Measurements from ENCODE around the gene UBR4. TPM values are rescaled to one million over a fixed set of nuclear protein-coding genes. Genes with fewer than 3 reads are reported as not detected.

Gene UBR4
- polyA plus RNA-seq, 2 of the 4 experiments (the other 2 are of a cell fraction) = 55.8 to 74.3 TPM

GRCh38 chr1:19101244-19101643 is 108.8 kb downstream of the UBR4 start:
- DNase-seq (ENCODE audit: low read depth in 1 of 2, low spot score in 1 of 2) (no peak), ATAC-seq (no peak), FAIRE-seq (no peak)
- WGBS (ENCODE audit: missing lambda C conversion rate) = 96% methylated on average over 5 of the region's 8 CpGs
- CTCF ChIA-PET = interaction anchor here (0.6 to 15.2 kb wide), 3 partner anchors 33 to 226 kb away, joined by 3 to 319 read pairs (median 3); partner anchors contain the start of gene ALDH4A1
- no peak overlapping the region for H3K4me3 ChIP-seq
- H3K9me3 ChIP-seq = no peaks in the 10 kb centered on the region
- 0 out of 3 replicates have a peak, but pooled peaks cover 3% of the 10 kb centered on the region for H3K4me1 ChIP-seq
- H3K4me2 ChIP-seq = no peak overlapping the region
- H3K27ac ChIP-seq = no peak overlapping the region
- TF ChIP-seq ESRRA (IDR thresholded peaks at IDR 0.05; ENCODE audit: borderline replicate concordance, low read length) (no peak), JUNB (IDR thresholded peaks at IDR 0.05) (no peak), ZFP36 (IDR thresholded peaks at IDR 0.05; ENCODE audit: borderline replicate concordance, partially characterized antibody) (no peak), HOXB13 (CRISPR knock-in tag; IDR thresholded peaks at IDR 0.05; ENCODE audit: low read depth) (no peak), KDM1A (IDR thresholded peaks at IDR 0.05; ENCODE audit: low read depth) (no peak), RARB (CRISPR knock-in tag; IDR thresholded peaks at IDR 0.05) (no peak), FOXS1 (CRISPR knock-in tag; IDR thresholded peaks at IDR 0.05) (no peak), FOSL2 (IDR thresholded peaks at IDR 0.05) (no peak), FOSL2 (CRISPR knock-in tag; IDR thresholded peaks at IDR 0.05) (no peak), BHLHE40 (IDR thresholded peaks at IDR 0.05; ENCODE audit: low read depth, low read length) (no peak), MAX (IDR thresholded peaks at IDR 0.05) (no peak), GATA3 (IDR thresholded peaks at IDR 0.05; ENCODE audit: borderline replicate concordance) (no peak), CBX2 (IDR thresholded peaks at IDR 0.05; ENCODE audit: borderline replicate concordance, low read depth) (no peak), TP53 (CRISPR knock-in tag; IDR thresholded peaks at IDR 0.05) (no peak)
- TF ChIP-seq, protein P1, sequence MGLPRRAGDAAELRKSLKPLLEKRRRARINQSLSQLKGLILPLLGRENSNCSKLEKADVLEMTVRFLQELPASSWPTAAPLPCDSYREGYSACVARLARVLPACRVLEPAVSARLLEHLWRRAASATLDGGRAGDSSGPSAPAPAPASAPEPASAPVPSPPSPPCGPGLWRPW (IDR thresholded peaks at IDR 0.05) = no peak
- TF ChIP-seq, protein P2, sequence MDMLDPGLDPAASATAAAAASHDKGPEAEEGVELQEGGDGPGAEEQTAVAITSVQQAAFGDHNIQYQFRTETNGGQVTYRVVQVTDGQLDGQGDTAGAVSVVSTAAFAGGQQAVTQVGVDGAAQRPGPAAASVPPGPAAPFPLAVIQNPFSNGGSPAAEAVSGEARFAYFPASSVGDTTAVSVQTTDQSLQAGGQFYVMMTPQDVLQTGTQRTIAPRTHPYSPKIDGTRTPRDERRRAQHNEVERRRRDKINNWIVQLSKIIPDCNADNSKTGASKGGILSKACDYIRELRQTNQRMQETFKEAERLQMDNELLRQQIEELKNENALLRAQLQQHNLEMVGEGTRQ (IDR thresholded peaks at IDR 0.05) = no peak
- TF ChIP-seq, protein P3, sequence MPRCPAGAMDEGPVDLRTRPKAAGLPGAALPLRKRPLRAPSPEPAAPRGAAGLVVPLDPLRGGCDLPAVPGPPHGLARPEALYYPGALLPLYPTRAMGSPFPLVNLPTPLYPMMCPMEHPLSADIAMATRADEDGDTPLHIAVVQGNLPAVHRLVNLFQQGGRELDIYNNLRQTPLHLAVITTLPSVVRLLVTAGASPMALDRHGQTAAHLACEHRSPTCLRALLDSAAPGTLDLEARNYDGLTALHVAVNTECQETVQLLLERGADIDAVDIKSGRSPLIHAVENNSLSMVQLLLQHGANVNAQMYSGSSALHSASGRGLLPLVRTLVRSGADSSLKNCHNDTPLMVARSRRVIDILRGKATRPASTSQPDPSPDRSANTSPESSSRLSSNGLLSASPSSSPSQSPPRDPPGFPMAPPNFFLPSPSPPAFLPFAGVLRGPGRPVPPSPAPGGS (IDR thresholded peaks at IDR 0.05) = no peak
- TF ChIP-seq, protein P4, sequence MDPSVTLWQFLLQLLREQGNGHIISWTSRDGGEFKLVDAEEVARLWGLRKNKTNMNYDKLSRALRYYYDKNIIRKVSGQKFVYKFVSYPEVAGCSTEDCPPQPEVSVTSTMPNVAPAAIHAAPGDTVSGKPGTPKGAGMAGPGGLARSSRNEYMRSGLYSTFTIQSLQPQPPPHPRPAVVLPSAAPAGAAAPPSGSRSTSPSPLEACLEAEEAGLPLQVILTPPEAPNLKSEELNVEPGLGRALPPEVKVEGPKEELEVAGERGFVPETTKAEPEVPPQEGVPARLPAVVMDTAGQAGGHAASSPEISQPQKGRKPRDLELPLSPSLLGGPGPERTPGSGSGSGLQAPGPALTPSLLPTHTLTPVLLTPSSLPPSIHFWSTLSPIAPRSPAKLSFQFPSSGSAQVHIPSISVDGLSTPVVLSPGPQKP (IDR thresholded peaks at IDR 0.05; ENCODE audit: low read depth, low read length) = no peak
- POLR2A ChIA-PET = no interaction called here

GRCh38 chr1:19100028-19100427 is 110.0 kb downstream of the UBR4 start:
- peaks cover 8% of the 10 kb centered on the region for H3K4me1 ChIP-seq
- CTCF ChIA-PET = interaction anchor here (1.0 to 15.2 kb wide), 5 partner anchors 12 to 224 kb away, joined by 3 to 319 read pairs (median 25); partner anchors contain the start of gene ALDH4A1
- no peak for FAIRE-seq
- no peaks in the 10 kb centered on the region for H3K9me3 ChIP-seq
- H3K4me2 ChIP-seq = no peak overlapping the region
- no peak overlapping the region for H3K27ac ChIP-seq
- H3K4me3 ChIP-seq = no peak overlapping the region
- POLR2A ChIA-PET = no interaction called here
- ATAC-seq = no peak
- DNase-seq (ENCODE audit: low read depth in 1 of 2, low spot score in 1 of 2) = no peak
- 89% methylated on average over 5 of the region's 5 CpGs for WGBS (ENCODE audit: missing lambda C conversion rate)
- TF ChIP-seq CBX2 (IDR thresholded peaks at IDR 0.05; ENCODE audit: borderline replicate concordance, low read depth) (no peak), FOSL2 (IDR thresholded peaks at IDR 0.05) (no peak), FOSL2 (CRISPR knock-in tag; IDR thresholded peaks at IDR 0.05) (no peak), ESRRA (IDR thresholded peaks at IDR 0.05; ENCODE audit: borderline replicate concordance, low read length) (no peak), RFX5 (IDR thresholded peaks at IDR 0.05) (no peak), REST (IDR thresholded peaks at IDR 0.05) (no peak), ZNF302 (CRISPR knock-in tag; IDR thresholded peaks at IDR 0.05) (no peak), SMC3 (IDR thresholded peaks at IDR 0.05) (no peak), CTCF (IDR thresholded peaks at IDR 0.05) (no peak), NR3C1 (IDR thresholded peaks at IDR 0.05) (no peak)
- TF ChIP-seq, protein P5, sequence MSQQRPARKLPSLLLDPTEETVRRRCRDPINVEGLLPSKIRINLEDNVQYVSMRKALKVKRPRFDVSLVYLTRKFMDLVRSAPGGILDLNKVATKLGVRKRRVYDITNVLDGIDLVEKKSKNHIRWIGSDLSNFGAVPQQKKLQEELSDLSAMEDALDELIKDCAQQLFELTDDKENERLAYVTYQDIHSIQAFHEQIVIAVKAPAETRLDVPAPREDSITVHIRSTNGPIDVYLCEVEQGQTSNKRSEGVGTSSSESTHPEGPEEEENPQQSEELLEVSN (IDR thresholded peaks at IDR 0.05; ENCODE audit: borderline replicate concordance, low read depth) = no peak
- TF ChIP-seq, protein P4 (IDR thresholded peaks at IDR 0.05; ENCODE audit: low read depth, low read length) = no peak
- TF ChIP-seq, protein P1 (IDR thresholded peaks at IDR 0.05) = no peak
